ENCODE results near the gene COPZ2.
A peak's percentile ranks its signal among the peaks of the same experiment; 100 is the strongest.
"Not testable (repeated sequence)": the region's sequence is repeated elsewhere in the genome, so short reads cannot be mapped to it uniquely, and the experiment has no call there.

COPZ2 gene

GRCh38 chr17:48037036-48037837 is at the start of gene COPZ2:
Gene COPZ2, minus strand, starts transcription at chr17:48037797. Its CDS starts 20 bp downstream, at chr17:48037777.
- DNase-seq = peak; percentile 66 to 68

- no peak for DNase-seq
Measured at GRCh38 chr17:48084932-48085331, 47.3 kb upstream of the COPZ2 start.

GRCh38 chr17:48081858-48082257 is 44.3 kb upstream of the COPZ2 start:
- no peak for DNase-seq

- not testable (repeated sequence) for DNase-seq
Measured at GRCh38 chr17:48077152-48077551, 39.6 kb upstream of the COPZ2 start.

GRCh38 chr17:48074322-48075081 is 36.9 kb upstream of the COPZ2 start:
- DNase-seq = peak; percentile 71 to 82

GRCh38 chr17:48073566-48074094 is 36.0 kb upstream of the COPZ2 start:
- not testable (repeated sequence) for DNase-seq

- not testable (repeated sequence) for DNase-seq
Measured at GRCh38 chr17:48072811-48073210, 35.2 kb upstream of the COPZ2 start.

- DNase-seq = no peak
Measured at GRCh38 chr17:48071654-48072053, 34.1 kb upstream of the COPZ2 start.

- no peak for DNase-seq
Measured at GRCh38 chr17:48070195-48070594, 32.6 kb upstream of the COPZ2 start.

GRCh38 chr17:48068491-48068961 is 30.9 kb upstream of the COPZ2 start:
- no peak for DNase-seq

GRCh38 chr17:48067808-48068207 is 30.2 kb upstream of the COPZ2 start:
- not testable (repeated sequence) for DNase-seq

- no peak for DNase-seq
Measured at GRCh38 chr17:48067245-48067644, 29.6 kb upstream of the COPZ2 start.

- no peak for DNase-seq
Measured at GRCh38 chr17:48066656-48067055, 29.1 kb upstream of the COPZ2 start.

GRCh38 chr17:48066192-48066591 is 28.6 kb upstream of the COPZ2 start:
- no peak for DNase-seq

GRCh38 chr17:48064638-48065037 is 27.0 kb upstream of the COPZ2 start:
- no peak for DNase-seq

GRCh38 chr17:48062273-48062672 is 24.7 kb upstream of the COPZ2 start:
- no peak for DNase-seq

- DNase-seq = no peak
Measured at GRCh38 chr17:48060249-48060648, 22.7 kb upstream of the COPZ2 start.

- DNase-seq = no peak
Measured at GRCh38 chr17:48059125-48059668, 21.6 kb upstream of the COPZ2 start.

GRCh38 chr17:48058393-48059124 is 21.0 kb upstream of the COPZ2 start:
- no peak for DNase-seq

GRCh38 chr17:48057626-48058025 is 20.0 kb upstream of the COPZ2 start:
- DNase-seq = no peak

- no peak for DNase-seq
Measured at GRCh38 chr17:48056879-48057278, 19.3 kb upstream of the COPZ2 start.

GRCh38 chr17:48056246-48056745 is 18.7 kb upstream of the COPZ2 start:
- no peak for DNase-seq

Data from CD4-positive, alpha-beta T cell treated with Interleukin-4 for 1 hour (primary cell).